KBM-7 (cell line): ENCODE results near the gene RYR2.

Source experiments
- DNase-seq: peaks from one replicate; pipeline ENCODE4 v3.0.0-alpha.2; 2015
- in situ Hi-C: fragments of 300-500 bp; cut with MboI; formaldehyde crosslinking; loops from 2 replicates; pipeline ENCODE4 v1.14.3; 2020; ENCODE audit warnings: low sequenced_read_pairs, low pct_unique_long_range_greater_than_20kb, mixed read lengths

Gene RYR2

GRCh38 chr1:237712082-237712481 is 670.1 kb downstream of the RYR2 start:
- DNase-seq, result no peak
- in situ Hi-C loops, result no loop called here

GRCh38 chr1:237712586-237713157 is 670.7 kb downstream of the RYR2 start:
- in situ Hi-C loops, result no loop called here

GRCh38 chr1:237713916-237714315 is 671.9 kb downstream of the RYR2 start:
- no peak for DNase-seq
- in situ Hi-C loops, result no loop called here

More at GRCh38 chr1:237712586-237713157, 670.7 kb downstream of the RYR2 start:
- DNase-seq, result no peak

GRCh38 chr1:237717106-237717505 is 675.1 kb downstream of the RYR2 start:
- no peak for DNase-seq
- in situ Hi-C loops, result no loop called here

- no peak for DNase-seq
- in situ Hi-C loops, result no loop called here
Measured at GRCh38 chr1:237730826-237731350, 688.9 kb downstream of the RYR2 start.

GRCh38 chr1:237732657-237733056 is 690.7 kb downstream of the RYR2 start:
- in situ Hi-C loops, result no loop called here
- no peak for DNase-seq

GRCh38 chr1:237736372-237737029 is 694.5 kb downstream of the RYR2 start:
- peak; percentile 80 for DNase-seq
- in situ Hi-C loops, result no loop called here

- in situ Hi-C loops, result no loop called here
Measured at GRCh38 chr1:237737448-237737847, 695.5 kb downstream of the RYR2 start.

GRCh38 chr1:237737938-237738610 is 696.1 kb downstream of the RYR2 start:
- no peak for DNase-seq
- in situ Hi-C loops, result no loop called here

More at GRCh38 chr1:237737448-237737847, 695.5 kb downstream of the RYR2 start:
- DNase-seq, result no peak

GRCh38 chr1:237740846-237741245 is 698.9 kb downstream of the RYR2 start:
- DNase-seq, result no peak
- in situ Hi-C loops, result no loop called here

- in situ Hi-C loops, result no loop called here
- DNase-seq, result no peak
Measured at GRCh38 chr1:237745545-237745944, 703.6 kb downstream of the RYR2 start.

- no peak for DNase-seq
- in situ Hi-C loops, result no loop called here
Measured at GRCh38 chr1:237748171-237748960, 706.4 kb downstream of the RYR2 start.

- DNase-seq, result no peak
Measured at GRCh38 chr1:237749122-237749521, 707.1 kb downstream of the RYR2 start.

GRCh38 chr1:237751090-237751489 is 709.1 kb downstream of the RYR2 start:
- in situ Hi-C loops, result no loop called here
- DNase-seq, result no peak

More at GRCh38 chr1:237749122-237749521, 707.1 kb downstream of the RYR2 start:
- in situ Hi-C loops, result no loop called here

- in situ Hi-C loops, result no loop called here
- DNase-seq, result no peak
Measured at GRCh38 chr1:237754627-237755026, 712.6 kb downstream of the RYR2 start.

GRCh38 chr1:237756304-237756967 is 714.5 kb downstream of the RYR2 start:
- DNase-seq, result no peak
- in situ Hi-C loops, result no loop called here

GRCh38 chr1:237759377-237759776 is 717.4 kb downstream of the RYR2 start:
- in situ Hi-C loops, result no loop called here
- no peak for DNase-seq

- no peak for DNase-seq
- in situ Hi-C loops, result no loop called here
Measured at GRCh38 chr1:237760951-237761350, 719.0 kb downstream of the RYR2 start.

- in situ Hi-C loops, result no loop called here
- DNase-seq, result no peak
Measured at GRCh38 chr1:237763137-237763536, 721.2 kb downstream of the RYR2 start.
